ENCODE data around the gene UBAC2.
"Not testable (repeated sequence)": the region's sequence is repeated elsewhere in the genome, so short reads cannot be mapped to it uniquely, and the experiment has no call there.

Gene UBAC2

DNA sequence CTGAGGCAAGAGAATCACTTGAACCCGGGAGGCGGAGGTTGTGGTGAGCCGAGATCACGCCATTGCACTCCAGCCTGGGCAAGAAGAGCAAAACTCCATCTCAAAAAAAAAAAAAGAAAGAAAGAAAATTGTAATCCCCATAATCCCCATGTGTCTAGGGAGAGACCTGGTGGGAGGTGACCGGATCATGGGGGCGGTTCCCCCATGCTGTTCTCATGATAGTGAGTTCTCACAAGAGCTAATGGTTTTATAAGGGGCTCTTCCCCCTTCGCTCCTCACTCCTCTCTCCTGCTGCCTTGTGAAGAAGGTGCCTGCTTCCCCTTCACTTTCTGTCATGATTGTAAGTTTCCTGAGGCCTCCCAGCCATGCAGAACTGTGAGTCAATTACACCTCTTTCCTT lies 192.7 kb downstream of the UBAC2 start:
- DNase-seq (ENCODE audit: low read depth), result not testable (repeated sequence)

DNA sequence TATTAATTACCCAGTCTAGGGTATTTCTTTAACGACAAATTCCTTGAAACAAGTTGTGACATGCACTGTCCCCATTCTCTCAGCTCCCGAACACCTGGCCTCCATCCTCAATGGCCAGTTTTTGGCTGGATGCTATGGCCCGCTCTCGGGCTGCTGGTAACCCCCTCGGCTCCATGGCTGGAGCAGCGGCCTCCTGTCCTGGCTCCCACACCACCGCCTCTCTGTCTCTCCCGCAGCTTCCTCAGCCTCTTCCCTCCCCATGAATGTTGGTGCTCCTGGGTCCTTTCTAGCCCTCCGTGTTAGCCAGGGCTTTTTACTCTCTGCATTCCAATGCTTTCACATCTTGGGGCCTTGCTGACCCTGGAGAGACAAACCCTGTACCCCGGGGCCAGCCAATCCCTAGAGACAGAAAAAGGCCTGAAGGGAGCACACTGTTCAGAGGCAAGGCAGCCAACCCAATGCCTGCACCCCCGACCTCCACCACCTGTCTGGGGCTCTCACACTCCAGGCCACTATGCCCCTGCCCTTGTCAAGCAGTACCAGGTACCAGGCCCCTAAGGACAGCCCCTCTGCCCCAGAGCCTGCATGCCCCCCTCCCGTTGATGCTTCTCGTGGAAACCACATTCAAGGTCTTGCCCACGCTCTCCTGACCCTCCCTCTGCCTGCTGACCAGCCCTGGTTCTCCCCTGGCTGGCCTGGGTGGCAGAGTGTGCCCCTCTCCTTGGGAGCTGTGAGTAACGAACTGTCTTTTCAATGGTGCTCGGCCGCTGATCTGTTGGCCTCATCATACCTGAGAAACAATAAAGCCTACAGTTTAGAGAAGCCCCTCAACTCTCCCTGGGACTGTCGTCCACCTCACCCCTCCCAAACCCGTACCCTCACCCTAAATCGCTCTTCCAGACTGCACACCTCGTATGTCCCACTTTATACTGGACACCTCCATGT lies 193.4 kb downstream of the UBAC2 start:
- no peak for DNase-seq (ENCODE audit: low read depth)

DNA sequence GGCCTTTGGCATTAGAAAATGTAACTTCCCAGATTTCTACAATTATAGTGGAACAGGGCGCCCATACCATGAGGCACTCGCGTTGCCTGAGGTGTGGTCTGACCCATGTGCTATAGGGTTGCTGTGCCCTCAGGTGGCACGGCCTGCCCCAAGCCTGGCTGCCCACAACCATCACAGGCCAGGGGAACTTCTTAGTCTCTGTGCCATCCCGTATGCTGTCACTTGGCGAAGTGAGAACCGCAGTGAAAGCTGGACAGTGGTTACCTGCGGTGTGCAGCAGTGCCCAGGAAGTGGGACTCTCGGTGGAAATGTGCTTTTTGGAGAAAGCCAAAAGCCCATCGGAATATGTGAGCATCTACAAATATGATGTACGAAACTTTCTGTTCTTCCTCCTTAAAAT lies 194.8 kb downstream of the UBAC2 start:
- DNase-seq (ENCODE audit: low read depth), result no peak

DNA sequence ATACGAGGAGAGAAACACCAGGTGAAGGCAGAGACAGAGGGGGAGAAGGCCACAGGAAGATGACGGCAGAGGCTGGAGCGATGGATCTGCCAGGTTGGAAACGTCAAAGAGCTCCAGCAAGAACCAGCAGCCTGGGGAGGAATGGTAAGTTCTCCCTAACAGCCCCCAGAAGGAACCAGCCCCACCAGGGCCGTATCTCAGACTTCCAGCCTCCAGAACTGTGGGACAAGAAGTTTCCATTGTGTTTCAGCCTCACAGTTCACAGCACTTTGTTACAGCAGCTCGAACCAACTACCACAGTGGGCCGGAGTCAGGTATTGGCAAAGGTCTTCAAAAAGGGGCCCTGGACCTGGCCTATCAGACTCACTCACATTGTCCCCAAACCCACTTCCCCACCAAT lies 195.8 kb downstream of the UBAC2 start:
- DNase-seq (ENCODE audit: low read depth), result no peak

DNA sequence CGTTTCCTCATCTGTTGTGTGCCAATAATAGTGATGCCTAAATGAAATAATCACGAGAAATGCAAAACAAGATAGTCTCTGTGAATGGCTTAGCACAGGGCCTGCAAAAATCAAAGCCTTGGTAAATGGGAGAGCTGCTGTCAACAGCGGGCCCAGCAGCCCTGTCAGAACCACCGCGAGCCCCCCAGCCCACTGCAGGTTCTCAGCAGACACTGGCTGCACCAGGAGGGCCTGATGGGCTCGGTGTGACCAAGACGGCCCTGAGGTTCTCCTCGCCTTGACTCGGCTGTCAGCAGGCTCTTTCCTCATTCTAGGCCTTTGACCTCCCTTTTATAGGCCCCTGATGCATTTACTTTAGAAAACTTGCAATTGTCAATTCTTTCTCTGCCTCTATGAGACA lies 197.4 kb downstream of the UBAC2 start:
- no peak for DNase-seq (ENCODE audit: low read depth)

DNA sequence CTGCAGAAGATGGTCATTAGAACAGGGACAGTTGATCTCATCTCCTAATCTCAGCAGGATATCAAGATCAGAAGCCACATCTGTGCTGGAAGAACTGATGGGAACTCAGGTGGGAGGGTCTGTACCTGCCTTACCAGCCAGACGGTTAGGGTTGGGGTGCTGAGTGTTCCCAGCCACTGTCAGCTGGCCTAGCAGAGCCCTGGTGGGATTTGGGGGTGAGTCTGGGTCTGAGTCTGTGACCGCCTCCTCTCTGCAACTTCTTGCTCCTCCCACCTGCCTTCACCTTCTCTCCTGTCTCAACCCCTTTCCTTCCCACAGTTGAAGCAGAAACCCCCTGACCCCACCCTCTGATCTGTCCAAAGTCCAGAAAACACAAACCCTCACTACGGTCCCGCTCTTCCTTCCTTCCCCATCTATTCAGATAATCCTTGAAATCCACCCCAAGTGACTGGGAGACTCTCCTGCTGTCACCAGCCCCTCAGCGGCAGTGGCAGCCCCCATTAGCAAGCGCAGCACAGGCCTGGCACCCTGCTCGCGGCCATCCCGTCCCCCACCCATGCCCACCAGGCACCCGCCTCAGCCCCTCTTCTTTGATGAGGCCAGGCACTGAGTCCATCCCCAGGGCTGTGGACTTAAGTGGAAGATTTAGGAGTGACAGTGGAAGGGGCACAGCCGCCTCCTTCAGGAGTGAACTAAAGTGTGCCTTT lies 198.4 kb downstream of the UBAC2 start:
- DNase-seq (ENCODE audit: low read depth), result no peak

DNA sequence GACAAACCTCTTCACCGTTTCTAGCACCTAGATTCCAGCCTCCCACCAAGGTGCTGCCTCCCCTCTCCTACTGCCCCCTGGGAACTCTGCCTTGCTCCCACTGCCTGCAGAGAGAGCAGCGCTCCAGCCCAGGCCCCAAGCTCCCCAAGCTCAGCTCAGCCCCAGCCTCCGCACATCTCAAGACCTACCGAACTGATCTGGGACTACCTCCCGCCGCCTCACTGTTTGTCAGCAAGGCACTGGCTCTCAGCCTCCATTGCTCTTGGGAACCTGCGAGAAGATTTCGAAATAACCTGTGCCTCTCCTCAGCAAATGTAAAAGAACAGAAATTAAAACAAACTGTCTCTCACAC lies 198.9 kb downstream of the UBAC2 start:
- no peak for DNase-seq (ENCODE audit: low read depth)

DNA sequence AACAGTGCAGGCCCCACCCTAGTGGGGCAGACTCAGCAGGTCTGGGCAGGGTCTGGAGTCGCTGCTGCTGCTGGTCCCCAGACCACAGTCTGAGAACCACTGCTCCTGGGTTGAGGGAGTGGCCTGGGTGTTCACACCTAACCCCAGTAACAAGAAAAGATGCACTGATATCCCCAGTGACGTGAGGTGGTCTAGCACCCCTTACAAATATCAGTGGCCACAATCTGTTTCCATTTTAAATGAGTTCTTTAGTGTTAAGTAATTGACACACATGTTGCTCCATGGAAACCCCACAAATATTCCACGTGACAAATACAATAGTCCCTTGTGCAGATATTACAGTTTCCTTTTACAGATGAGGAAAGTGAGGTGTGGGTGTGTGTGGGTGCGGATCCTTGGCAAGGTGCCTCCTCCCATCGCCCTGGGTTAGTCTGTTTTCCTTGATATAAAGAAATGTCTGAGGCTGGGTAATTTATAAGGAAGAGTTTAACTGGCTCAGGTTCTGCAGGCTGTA lies 202.9 kb downstream of the UBAC2 start:
- no peak for DNase-seq (ENCODE audit: low read depth)

DNA sequence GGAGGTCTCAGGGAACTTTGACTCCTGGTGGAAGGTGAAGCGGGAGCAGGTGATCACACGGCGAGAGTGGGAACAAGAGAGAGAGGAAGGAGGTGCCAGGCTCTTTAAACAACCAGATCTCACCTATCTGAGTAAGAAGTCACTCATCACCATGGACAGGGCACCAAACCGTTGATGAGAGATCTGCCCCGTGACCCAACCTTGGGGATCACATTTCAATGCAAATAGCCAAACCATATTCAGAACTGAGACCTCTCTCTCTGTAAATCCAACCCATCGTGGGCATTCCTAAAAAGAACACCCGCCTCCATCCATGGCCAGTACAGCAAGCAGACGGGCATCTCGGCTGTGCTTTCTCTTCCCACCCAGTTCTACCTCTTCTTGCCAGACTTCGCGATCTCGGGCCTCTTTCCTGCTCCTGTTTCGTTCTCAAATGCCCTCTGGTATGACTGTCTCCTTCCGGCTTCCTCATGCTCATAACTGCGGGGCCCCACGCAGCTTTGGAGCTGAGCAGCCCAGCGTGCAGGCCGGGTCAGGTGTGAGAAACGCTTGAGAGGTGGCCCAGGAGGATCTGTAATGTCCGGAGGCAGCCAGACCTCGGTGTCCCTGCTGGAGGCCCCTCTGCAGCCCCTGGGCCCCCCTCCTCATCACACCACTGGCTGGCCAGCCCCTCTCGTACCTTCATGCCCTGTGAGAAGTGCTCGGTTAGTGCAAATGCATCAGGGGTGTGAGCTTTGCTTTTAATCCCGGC lies 203.5 kb downstream of the UBAC2 start:
- DNase-seq (ENCODE audit: low read depth), result no peak

DNA sequence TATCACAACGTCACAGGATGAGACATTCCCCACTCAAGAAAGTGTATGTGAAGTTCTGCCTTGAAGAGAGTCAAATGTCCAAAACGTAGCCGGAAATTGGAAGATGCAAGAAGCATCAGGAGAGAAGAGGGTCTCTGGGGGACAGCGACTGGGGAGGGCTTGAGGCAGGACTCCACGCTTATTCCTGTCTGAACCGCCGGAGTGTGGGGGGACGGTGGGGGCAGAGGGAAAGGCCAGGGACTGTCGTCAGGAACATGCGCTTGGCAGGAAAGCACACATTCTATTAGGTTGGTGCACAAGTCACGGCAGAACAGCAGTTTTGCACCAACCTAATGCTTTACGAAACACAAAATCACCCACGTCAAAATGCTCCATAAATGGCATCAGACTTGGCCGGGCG lies 205.3 kb downstream of the UBAC2 start:
- DNase-seq (ENCODE audit: low read depth), result no peak

DNA sequence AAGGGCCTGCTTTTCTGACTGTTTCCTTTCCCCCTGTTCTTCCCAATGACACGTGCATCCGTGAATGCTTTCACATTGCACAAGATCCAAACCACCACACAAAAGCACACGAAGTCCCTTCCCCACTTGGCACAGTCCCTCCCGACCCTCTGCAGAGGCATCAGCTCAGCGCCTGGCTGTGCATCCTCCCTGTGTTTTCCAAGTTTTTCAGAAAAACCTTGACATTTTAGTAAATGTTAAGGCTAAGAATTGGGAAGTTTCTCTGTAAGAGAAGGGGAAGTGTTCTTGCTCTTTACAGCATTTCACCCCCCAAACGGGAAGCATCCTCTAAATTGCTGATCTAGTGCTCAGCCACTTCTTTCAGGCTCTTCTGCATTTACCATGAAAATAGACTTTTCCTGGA lies 206.1 kb downstream of the UBAC2 start:
- no peak for DNase-seq (ENCODE audit: low read depth)

DNA sequence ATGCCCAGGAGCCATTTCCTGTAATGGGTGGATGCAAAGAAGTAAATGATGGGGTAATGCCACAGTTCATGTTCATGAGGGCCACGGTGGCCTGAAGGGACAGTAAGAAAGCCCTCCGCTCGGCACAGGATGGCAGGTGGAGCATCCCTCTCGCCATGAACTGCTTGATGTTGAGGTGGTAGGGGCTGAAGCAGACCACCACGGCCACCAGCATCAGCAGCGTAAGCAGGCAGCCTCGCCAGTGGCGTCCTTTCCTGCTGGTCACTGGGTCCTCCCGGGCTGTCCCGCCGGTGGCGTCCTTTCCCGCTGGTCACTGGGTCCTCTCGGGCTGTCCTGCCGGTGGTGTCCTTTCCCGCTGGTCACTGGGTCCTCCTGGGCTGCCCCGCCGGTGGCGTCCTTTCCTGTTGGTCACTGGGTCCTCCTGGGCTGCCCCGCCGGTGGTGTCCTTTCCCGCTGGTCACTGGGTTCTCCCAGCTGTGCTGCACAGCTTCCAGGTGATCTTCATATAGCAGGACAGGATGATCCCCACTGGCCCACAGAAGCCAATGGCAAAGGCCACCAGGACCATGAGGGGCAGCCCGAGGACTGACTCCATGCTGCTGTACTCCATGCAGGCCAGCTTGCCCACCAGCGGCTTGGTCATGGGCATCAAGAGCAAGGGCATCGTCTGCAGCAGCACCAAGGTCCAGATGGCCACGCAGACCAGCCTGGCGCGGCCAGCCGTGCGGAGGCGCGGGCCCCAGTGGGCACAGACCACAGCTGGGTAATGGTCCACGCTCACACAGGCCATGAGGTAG lies 207.4 kb downstream of the UBAC2 start:
- no peak for DNase-seq (ENCODE audit: low read depth)

DNA sequence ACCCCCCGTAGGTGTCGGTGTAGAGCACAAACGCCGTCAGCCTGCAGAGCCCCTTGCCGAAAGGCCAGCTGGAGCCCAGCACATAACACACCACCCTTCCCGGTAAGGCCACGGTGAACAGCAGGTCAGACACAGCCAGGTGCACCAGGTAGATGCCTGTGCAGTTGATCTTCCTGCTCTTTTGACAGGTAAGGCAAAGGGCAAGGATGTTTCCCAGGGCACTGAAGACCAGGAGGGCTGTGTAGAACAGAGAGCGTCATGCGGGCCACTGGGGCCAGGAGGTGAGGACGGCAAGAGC lies 208.0 kb downstream of the UBAC2 start:
- DNase-seq (ENCODE audit: low read depth), result no peak

DNA sequence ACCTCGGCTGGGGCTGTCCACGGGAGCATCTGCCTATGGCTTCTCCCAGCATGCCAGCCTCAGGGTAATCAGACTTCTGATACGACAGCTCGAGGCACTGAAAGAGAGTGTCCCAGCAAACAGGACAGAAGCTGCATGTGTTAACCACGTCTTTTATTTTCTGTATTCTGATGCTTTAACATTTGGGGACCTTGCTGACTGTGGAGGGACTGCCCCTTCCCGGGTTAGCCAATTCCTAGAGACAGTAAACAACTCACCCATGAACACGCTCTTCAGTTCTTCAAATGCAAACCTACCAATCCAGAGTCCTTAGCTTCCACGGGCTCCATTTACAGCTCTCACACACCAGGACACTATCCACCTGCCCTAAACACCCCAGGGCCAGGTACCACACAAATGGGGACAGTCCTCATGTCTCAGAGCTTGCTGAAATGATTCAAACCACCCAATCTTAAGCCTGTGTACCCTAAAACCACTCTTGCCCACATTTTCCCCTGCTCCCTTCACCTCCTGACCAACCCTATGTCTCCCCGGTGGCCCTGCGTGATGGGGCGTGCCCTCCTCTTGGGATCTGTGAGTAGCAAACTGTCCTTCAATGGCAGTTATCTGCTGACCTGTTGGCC lies 208.9 kb downstream of the UBAC2 start:
- DNase-seq (ENCODE audit: low read depth), result not testable (repeated sequence)

DNA sequence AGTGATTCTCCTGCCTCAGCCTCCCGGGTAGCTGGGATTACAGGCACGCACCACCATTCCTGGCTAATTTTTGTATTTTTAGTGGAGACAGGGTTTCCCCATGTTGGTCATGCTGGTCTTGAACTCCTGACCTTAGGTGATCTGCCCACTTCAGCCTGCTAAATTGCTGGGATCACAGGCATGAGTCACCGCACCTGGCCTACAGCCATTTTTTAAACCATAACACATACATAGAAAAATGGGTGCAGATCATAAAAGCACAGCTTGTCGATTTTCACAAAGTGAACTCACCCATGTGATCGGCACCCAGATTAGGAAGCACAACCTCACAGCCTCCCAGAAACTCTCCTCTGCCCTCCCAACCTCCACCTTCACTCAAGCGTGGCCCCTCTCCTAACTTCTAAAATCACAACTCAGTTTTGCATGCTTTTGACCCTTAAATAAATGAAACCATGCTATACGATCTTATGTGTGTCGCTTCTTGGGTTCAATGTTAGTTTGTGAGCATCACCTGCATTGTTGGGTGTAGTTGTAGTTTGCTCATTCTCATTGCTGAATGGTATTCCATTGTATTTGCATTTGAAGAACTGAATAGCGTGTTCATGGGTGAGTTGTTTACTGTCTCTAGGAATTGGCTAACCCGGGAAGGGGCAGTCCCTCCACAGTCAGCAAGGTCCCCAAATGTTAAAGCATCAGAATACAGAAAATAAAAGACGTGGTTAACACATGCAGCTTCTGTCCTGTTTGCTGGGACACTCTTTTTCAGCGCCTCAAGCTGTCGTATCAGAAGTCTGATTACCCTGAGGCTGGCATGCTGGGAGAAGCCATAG lies 210.2 kb downstream of the UBAC2 start:
- DNase-seq (ENCODE audit: low read depth), result not testable (repeated sequence)

DNA sequence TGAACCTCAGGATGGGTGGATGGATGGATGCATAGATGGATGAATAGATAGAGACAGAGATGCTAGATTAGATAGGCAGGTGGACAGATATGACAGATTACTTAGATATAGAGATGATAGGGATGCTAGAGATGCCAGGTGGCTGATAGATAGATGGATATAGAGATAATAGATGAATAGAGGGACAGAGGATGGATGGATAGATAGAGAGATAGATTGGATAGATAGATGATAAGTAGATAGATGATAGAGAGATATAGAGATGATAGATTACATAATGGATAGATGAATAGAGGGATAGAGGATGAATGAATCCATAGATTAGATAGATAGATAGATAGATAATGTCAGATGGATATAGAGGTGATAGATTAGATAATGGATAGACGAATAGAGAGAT lies 212.2 kb downstream of the UBAC2 start:
- no peak for DNase-seq (ENCODE audit: low read depth)

DNA sequence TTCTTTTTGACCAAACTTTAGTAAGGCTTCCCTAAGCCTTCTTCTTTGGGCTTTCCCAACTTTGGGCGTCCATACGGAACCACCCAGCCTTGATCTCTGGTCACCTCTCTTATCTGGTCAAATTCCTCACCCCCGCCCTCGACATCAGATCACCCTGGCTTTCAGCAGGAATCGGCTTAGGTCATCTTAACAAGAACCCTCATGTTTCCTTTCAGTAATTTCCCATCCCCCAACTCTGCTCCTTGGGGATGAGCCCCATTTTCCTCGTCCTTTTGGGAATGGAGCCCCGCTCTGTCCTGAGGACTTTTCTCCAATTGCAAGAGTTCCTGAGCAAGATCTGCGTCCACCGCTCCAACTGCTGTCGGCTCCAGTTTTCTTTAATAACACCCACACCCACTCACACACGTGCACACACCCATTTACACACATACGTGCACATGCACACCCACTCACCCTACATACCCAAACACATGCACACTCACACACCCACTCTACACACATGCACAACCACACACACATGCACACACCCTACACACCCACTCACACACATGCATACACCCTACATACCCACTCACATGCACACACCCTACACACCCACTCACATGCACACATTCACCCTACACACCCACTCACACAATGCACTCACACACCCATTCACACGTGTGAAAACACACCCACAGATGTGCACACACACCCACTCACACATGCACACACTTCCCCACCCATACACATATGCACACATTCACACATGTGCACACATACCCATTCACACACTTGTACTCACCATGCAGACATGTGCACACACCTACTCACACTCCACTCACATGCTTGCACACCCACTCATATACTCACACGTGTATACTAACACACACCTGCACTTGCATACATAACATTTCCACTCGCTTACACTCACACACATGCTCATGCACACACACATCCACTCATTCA lies 213.7 kb downstream of the UBAC2 start:
- DNase-seq (ENCODE audit: low read depth), result no peak

DNA sequence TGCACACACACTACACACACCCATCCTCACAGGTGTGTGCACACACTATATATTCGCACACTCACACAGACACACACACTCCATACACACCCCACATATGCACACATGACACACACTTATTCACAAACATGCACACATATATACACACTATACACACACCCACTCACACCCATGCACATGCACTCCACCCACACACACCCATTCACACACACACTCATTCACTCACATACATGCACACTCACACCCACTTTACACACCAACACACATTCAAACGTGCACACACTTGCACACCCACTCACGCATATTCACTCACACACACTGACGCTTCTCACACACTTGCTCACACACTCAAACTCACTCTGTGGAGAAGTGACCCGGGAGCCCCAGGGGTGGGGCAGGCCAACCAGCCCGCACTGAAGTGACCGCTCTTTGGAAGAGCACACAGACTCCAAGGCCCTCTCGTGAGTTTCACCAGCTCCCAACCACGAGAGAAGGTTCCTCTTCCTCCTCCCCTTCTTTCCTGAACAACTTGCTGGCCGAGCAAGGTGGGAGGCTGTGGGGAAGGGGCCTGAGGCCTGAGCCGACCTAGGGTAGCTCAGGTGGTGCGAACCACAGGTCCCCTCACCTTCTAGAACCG lies 214.5 kb downstream of the UBAC2 start:
- DNase-seq (ENCODE audit: low read depth), result no peak

DNA sequence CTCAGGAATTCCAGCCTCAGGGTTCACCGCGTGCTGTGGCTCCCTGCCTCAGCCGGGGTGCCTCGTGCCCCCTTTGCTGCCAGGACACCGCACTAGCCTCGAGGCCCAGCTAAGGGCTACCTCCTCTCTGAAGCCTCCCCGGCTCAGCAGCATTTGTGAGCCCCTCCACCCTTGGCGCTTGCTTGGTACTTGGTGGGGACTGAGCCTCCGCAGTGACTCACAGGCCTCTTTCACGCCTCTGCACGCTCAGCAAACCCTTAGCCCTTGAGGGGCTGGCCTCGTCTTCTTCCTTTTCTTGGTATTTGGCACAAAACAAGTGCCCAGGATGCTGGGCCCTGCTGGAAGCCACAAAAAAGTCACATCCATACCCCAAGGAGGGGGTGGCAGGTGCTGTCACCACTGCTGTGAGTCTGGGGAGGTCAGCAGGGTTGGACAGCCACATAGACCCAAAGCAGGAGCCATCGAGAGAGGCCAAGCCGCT lies 215.2 kb downstream of the UBAC2 start:
- no peak for DNase-seq (ENCODE audit: low read depth)
